Prostate gland (tissue), 2 donors: Measurements from ENCODE around the gene SPON2.

Experiments
- POLR2AphosphoS5 ChIP-seq: sonication (generic); formaldehyde crosslinking; IDR thresholded peaks from one replicate; pipeline ENCODE4 v1.6.1; 2017; ENCODE audit warnings: antibody characterized with exemption
- TF ChIP-seq, protein P1 (sequence below), 4 experiments: fragments of 200-600 bp in 2 of 4; fragments of 450-650 bp in 2 of 4; sonication (generic) in 2 of 4; IDR thresholded peaks; 1 replicate in 3 of 4; 2 replicates in 1 of 4; pipeline ENCODE4 v1.5.1; 2016 to 2019; ENCODE audit warnings: antibody characterized with exemption in 4 of 4, mild to moderate bottlenecking in 2 of 4, moderate library complexity in 2 of 4

DNA sequence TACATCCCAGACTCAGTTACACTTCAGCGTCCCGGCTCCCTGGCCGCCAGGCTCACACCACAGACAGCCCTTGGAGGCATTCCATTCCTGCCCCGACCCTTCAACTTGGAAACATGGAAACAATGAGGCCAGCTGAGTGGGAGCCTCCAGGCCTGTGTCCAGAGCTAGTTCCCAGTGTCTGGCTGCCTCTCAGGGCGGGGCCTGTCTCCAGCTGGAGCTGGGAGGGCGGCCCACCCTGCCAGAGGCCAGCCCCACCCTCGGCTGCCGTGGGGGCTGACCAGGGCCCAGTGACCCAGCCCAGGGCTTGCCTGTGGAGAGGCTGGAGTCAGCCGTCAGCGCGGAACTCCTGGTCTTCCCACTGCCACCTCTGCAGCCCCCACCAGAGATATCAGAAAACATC, 37.4 kb upstream of the SPON2 start:
- TF ChIP-seq POLR2AphosphoS5 = no peak
- TF ChIP-seq, protein P1, sequence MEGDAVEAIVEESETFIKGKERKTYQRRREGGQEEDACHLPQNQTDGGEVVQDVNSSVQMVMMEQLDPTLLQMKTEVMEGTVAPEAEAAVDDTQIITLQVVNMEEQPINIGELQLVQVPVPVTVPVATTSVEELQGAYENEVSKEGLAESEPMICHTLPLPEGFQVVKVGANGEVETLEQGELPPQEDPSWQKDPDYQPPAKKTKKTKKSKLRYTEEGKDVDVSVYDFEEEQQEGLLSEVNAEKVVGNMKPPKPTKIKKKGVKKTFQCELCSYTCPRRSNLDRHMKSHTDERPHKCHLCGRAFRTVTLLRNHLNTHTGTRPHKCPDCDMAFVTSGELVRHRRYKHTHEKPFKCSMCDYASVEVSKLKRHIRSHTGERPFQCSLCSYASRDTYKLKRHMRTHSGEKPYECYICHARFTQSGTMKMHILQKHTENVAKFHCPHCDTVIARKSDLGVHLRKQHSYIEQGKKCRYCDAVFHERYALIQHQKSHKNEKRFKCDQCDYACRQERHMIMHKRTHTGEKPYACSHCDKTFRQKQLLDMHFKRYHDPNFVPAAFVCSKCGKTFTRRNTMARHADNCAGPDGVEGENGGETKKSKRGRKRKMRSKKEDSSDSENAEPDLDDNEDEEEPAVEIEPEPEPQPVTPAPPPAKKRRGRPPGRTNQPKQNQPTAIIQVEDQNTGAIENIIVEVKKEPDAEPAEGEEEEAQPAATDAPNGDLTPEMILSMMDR (IDR thresholded peaks at IDR 0.05) = no peak
